ENCODE measurements around the gene USP2. TPM values are rescaled to one million over a fixed set of nuclear protein-coding genes. Genes with fewer than 3 reads are reported as not detected.

USP2 gene
- total RNA-seq, 2 experiments from 2014 or later = 0.58 to 0.71 TPM

DNA sequence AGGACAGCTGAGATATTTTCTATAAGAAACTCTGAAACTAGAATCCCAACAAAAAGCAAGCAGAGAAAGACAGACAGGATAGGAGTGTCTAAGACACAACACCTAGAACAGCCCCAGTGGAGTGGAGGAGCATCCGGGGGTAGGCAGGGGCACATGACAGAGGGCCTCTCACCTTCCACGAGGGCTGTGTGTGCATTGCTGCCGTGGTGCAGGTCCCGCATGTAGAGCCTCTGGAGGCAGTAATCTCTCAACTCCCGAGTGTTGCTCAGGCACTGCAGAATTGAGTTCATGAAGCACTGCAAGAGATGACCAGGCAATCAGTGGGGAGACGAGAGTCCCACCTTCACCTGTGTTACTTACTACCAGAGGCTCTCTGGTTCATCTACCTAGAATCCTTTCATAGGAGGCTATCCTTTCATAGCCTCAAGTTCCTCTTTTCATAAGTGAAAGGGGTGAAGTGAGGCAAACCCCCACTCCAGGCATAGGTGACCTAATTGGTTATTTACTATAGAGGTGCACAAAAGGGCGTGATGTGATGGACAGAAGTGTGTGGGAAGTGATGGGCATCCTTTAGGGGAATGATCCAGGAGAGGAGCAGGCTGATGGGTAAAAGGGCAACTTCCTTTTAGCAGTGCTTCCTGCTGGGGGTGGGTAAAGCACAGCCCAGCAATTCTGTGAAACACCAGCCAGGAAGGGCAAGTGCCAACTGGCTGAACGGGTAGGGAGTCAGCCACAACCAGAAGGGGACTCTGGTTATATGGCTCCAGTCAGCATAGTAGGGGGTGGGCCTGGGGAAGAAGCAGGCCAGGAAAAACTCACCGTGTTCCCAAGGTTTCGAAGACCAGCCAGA, 21.9 kb downstream of the USP2 start:
- intact Hi-C loops (cut with DNase I, micrococcal nuclease) = no loop called here
- H3K36me3 Mint-ChIP-seq (ENCODE audit: low read depth) = no peaks in the 10 kb centered on the region
- peak overlapping the region; percentile 13 for H3K27ac Mint-ChIP-seq
- peaks cover 32% of the 10 kb centered on the region for H3K27me3 Mint-ChIP-seq
- DNase-seq (no peak), ATAC-seq (no peak)
- ChIA-PET CTCF (interaction anchor here (0.5 to 4.8 kb wide), 5 partner anchors 10 to 183 kb away, joined by 3 to 153 read pairs (median 13); partner anchors contain the start of gene USP2), POLR2A (no interaction called here)
- H3K4me1 Mint-ChIP-seq = peaks cover 32% of the 10 kb centered on the region
- H3K9me3 Mint-ChIP-seq (ENCODE audit: low read depth) = no peaks in the 10 kb centered on the region
- no peak overlapping the region for H3K4me3 Mint-ChIP-seq

DNA sequence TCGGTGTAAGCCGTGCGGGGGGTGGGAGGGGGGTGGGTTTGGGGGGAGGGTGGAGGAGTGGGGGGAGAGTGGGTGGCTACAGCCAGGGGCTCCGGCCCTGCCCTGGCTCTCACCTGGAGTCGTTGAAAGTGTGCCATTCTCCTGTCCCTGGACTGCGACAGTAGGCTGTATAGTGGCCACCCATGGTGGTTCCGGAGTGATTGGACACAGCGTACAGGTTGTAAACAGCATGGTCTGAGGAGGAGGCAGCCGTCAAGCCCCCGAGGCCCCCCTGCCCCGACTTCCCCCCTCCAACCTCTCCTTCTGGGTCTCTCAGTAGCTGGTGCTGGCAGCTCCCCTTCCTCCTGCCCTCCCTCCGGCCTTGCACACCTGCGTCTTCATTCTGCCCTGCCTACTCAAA, 24.4 kb downstream of the USP2 start:
- CTCF ChIA-PET = interaction anchor here (0.7 to 4.8 kb wide), 26 partner anchors 8 to 291 kb away, joined by 3 to 153 read pairs (median 6); partner anchors contain the start of gene USP2
- POLR2A ChIA-PET = interaction anchor here (1.4 to 1.5 kb wide), 2 partner anchors 19 to 118 kb away, joined by 5 read pairs; no protein-coding TSS in a partner anchor
- no peaks in the 10 kb centered on the region for H3K36me3 Mint-ChIP-seq (ENCODE audit: low read depth)
- H3K27me3 Mint-ChIP-seq = peaks cover 25% of the 10 kb centered on the region
- intact Hi-C loops (cut with DNase I, micrococcal nuclease) = no loop called here
- ATAC-seq (no peak), DNase-seq (no peak)
- H3K4me1 Mint-ChIP-seq = peaks cover 22% of the 10 kb centered on the region
- H3K27ac Mint-ChIP-seq = no peak overlapping the region
- H3K4me3 Mint-ChIP-seq = peak overlapping the region; percentile 34
- H3K9me3 Mint-ChIP-seq (ENCODE audit: low read depth) = no peaks in the 10 kb centered on the region

DNA sequence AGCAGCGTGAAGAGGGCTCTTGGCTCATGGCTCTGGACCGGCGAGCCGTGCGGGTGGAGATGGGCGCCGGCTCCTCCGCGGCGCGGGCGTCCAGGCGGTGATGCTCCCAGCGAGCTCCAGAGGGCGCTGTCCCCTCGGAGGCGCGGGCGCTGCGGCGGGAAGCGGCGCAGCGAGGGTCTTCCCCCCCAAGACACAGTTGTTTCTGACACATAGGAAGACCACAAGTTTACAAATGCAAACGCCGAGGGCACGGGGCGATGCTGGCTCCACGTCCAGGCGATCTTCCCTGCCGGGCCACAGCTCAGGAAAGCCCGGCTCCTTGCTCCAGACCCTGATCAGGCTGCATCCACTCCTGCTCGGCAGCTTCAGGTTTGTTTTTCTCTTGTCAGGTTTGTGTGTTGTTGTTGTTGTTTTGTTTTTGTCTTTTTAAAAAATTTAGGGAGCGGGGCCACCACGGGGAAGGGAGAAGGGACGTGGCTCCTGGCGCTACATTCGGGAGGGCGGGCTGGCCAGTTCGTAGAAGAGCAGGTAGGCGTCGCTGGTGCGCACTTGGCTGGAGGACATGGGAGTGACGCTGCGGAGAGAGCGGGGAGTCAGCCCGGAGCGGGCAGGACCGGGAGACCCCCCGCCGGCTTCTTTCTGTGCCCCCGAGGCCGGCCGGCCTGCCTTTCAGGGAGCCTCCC, 25.0 kb downstream of the USP2 start:
- Mint-ChIP-seq H3K4me1 (peaks cover 17% of the 10 kb centered on the region), H3K27me3 (peaks cover 29% of the 10 kb centered on the region), H3K36me3 (ENCODE audit: low read depth) (no peaks in the 10 kb centered on the region), H3K4me3 (peak overlapping the region; percentile 70), H3K9me3 (ENCODE audit: low read depth) (no peaks in the 10 kb centered on the region), H3K27ac (peak overlapping the region; percentile 70)
- CTCF ChIA-PET = interaction anchor here (0.6 to 4.8 kb wide), 40 partner anchors 9 to 291 kb away, joined by 3 to 153 read pairs (median 4); partner anchors contain the start of genes C1QTNF5, HMBS and USP2
- ATAC-seq (peak; percentile 80), DNase-seq (peak; percentile 89)
- intact Hi-C loops (cut with DNase I, micrococcal nuclease) = loop anchor here (1.0 kb wide), 4 partner anchors 18 to 118 kb away; partner anchors contain the start of genes RNF26 (in 1 of the 2) and USP2 (in 1 of the 2)
- POLR2A ChIA-PET = interaction anchor here (1.4 to 1.5 kb wide), 2 partner anchors 18 to 118 kb away, joined by 5 read pairs; no protein-coding TSS in a partner anchor

- CTCF ChIA-PET = interaction anchor here (0.6 to 4.8 kb wide), 20 partner anchors 11 to 253 kb away, joined by 3 to 153 read pairs (median 6); partner anchors contain the start of genes C1QTNF5 and USP2
- Mint-ChIP-seq H3K36me3 (ENCODE audit: low read depth) (no peaks in the 10 kb centered on the region), H3K4me1 (peaks cover 11% of the 10 kb centered on the region), H3K9me3 (ENCODE audit: low read depth) (no peaks in the 10 kb centered on the region), H3K27ac (no peak overlapping the region), H3K4me3 (no peak overlapping the region), H3K27me3 (peaks cover 33% of the 10 kb centered on the region)
- POLR2A ChIA-PET = interaction anchor here (0.6 to 1.5 kb wide), 2 partner anchors 20 to 119 kb away, joined by 3 to 5 read pairs; no protein-coding TSS in a partner anchor
- intact Hi-C loops (cut with DNase I, micrococcal nuclease) = no loop called here
- DNase-seq (no peak), ATAC-seq (no peak)
Measured at GRCh38 chr11:119355091-119355843, 26.2 kb downstream of the USP2 start.

DNA sequence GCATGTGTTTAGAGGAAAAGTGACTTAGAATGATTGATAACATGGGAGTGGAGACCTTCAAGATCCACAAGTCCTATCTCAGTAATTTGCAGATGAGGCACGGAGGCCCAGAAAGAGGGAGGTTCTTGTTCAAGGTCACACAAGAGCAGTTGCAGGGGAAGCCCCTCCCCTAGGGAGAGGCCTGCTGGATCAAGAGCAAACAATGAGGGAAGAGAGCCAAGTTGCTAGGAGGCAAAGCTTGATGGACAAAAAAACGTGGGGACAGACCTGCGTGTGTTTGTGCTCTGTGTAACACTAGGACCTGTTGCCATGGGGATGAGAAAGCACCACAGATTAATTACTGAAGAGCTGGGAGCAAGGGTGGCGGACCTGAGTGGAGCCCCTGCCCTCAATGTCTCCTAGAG, 28.6 kb downstream of the USP2 start:
- no peak for DNase-seq
- no peaks in the 10 kb centered on the region for H3K9me3 Mint-ChIP-seq (ENCODE audit: low read depth)
- POLR2A ChIA-PET = no interaction called here
- no peak overlapping the region for H3K27ac Mint-ChIP-seq
- no peak for ATAC-seq
- peaks cover 10% of the 10 kb centered on the region for H3K4me1 Mint-ChIP-seq
- H3K4me3 Mint-ChIP-seq = no peak overlapping the region
- CTCF ChIA-PET = interaction anchor here (0.8 to 1.6 kb wide), 3 partner anchors 15 to 121 kb away, joined by 3 to 7 read pairs (median 6); no protein-coding TSS in a partner anchor
- no peaks in the 10 kb centered on the region for H3K36me3 Mint-ChIP-seq (ENCODE audit: low read depth)
- intact Hi-C loops (cut with DNase I, micrococcal nuclease) = no loop called here
- peaks cover 32% of the 10 kb centered on the region for H3K27me3 Mint-ChIP-seq

- intact Hi-C loops (cut with DNase I, micrococcal nuclease) = no loop called here
- POLR2A ChIA-PET = no interaction called here
- Mint-ChIP-seq H3K9me3 (ENCODE audit: low read depth) (no peaks in the 10 kb centered on the region), H3K36me3 (ENCODE audit: low read depth) (no peaks in the 10 kb centered on the region), H3K27me3 (peaks cover 34% of the 10 kb centered on the region), H3K4me1 (peaks cover 7% of the 10 kb centered on the region), H3K4me3 (no peak overlapping the region), H3K27ac (no peak overlapping the region)
- DNase-seq (no peak), ATAC-seq (no peak)
- CTCF ChIA-PET = interaction anchor here (1.5 to 3.9 kb wide), 2 partner anchors 12 to 30 kb away, joined by 4 to 23 read pairs; partner anchors contain the start of gene USP2
Measured at GRCh38 chr11:119351232-119351631, 30.3 kb downstream of the USP2 start.

DNA sequence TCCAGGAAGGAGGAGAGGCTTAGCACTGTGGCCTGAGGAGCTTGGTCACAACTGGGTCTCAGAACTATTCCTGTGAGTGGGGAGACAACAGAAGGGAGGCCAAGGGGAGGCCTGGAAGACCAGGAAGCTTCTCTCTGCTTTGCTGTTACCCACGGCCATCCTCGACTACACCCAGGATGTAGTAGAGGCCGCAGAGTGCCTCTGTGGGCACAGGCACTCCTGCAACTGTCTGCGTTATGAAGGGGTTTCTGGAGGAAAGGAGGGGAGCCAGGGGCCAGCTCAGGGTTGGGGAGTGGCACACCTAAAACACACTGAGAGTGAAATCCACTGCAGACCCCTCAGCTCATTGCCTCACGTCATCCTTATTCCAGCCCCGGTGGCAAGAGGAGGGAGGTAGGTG, 31.2 kb downstream of the USP2 start:
- peaks cover 4% of the 10 kb centered on the region for H3K4me1 Mint-ChIP-seq
- no peaks in the 10 kb centered on the region for H3K36me3 Mint-ChIP-seq (ENCODE audit: low read depth)
- ATAC-seq = no peak
- H3K27ac Mint-ChIP-seq = no peak overlapping the region
- no peak for DNase-seq
- ChIA-PET POLR2A (no interaction called here), CTCF (interaction anchor here (0.6 to 3.9 kb wide), 4 partner anchors 11 to 82 kb away, joined by 3 to 23 read pairs (median 4); partner anchors contain the start of gene USP2)
- no peaks in the 10 kb centered on the region for H3K9me3 Mint-ChIP-seq (ENCODE audit: low read depth)
- no peak overlapping the region for H3K4me3 Mint-ChIP-seq
- H3K27me3 Mint-ChIP-seq = peaks cover 29% of the 10 kb centered on the region
- intact Hi-C loops (cut with DNase I, micrococcal nuclease) = no loop called here

GRCh38 chr11:119347940-119348605, 33.4 kb downstream of the USP2 start:
- no peak for DNase-seq
- intact Hi-C loops (cut with DNase I, micrococcal nuclease) = no loop called here
- ChIA-PET CTCF (interaction anchor here (0.6 to 3.9 kb wide), 10 partner anchors 8 to 128 kb away, joined by 3 to 23 read pairs (median 3); no protein-coding TSS in a partner anchor), POLR2A (interaction anchor here (0.6 kb wide), 1 partner anchor 138 kb away, joined by 6 read pairs; no protein-coding TSS in a partner anchor)
- Mint-ChIP-seq H3K36me3 (ENCODE audit: low read depth) (no peaks in the 10 kb centered on the region), H3K4me1 (peaks cover 4% of the 10 kb centered on the region), H3K4me3 (no peak overlapping the region), H3K27me3 (peaks cover 26% of the 10 kb centered on the region), H3K9me3 (ENCODE audit: low read depth) (no peaks in the 10 kb centered on the region), H3K27ac (no peak overlapping the region)
- ATAC-seq = no peak

GRCh38 chr11:119347242-119347641, 34.2 kb downstream of the USP2 start:
- peaks cover 4% of the 10 kb centered on the region for H3K4me1 Mint-ChIP-seq
- ChIA-PET CTCF (interaction anchor here (0.6 to 3.9 kb wide), 8 partner anchors 8 to 128 kb away, joined by 3 to 23 read pairs (median 3); no protein-coding TSS in a partner anchor), POLR2A (no interaction called here)
- H3K27ac Mint-ChIP-seq = no peak overlapping the region
- no peaks in the 10 kb centered on the region for H3K9me3 Mint-ChIP-seq (ENCODE audit: low read depth)
- H3K36me3 Mint-ChIP-seq (ENCODE audit: low read depth) = no peaks in the 10 kb centered on the region
- no peak overlapping the region for H3K4me3 Mint-ChIP-seq
- peaks cover 26% of the 10 kb centered on the region for H3K27me3 Mint-ChIP-seq
- no peak for ATAC-seq
- intact Hi-C loops (cut with DNase I, micrococcal nuclease) = no loop called here
- no peak for DNase-seq

DNA sequence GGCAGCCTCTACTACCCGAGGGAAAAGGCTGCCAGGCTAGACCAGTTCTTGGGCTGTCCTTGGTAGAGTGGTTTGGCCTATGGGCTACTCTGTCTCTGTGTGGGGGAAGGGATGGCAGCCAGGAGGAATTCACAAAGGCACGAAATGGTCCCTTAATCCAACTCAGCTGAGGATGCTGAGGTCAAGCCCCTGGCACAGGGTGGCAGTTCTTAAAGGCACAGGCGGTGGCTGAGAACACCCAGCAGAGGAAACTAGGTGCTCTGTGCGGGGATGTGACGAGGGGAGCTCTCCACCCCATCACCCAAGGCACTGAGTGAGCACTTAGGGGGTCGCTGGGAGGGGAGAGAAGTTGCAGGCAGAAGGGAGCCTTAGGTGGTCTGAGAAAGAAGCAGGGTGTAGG, 34.9 kb downstream of the USP2 start, which contains the start of gene MFRP:
Gene MFRP (minus strand): TSS at position 101 of the 400 bp plus-strand sequence. CDS start 192 bp downstream, outside the sequence.
- ChIA-PET POLR2A (no interaction called here), CTCF (no interaction called here)
- Mint-ChIP-seq H3K9me3 (ENCODE audit: low read depth) (no peaks in the 10 kb centered on the region), H3K36me3 (ENCODE audit: low read depth) (no peaks in the 10 kb centered on the region), H3K4me3 (no peak within 1 kb of the TSS), H3K27ac (no peak within 1 kb of the TSS), H3K27me3 (peaks cover 26% of the 10 kb centered on the region), H3K4me1 (peaks cover 4% of the 10 kb centered on the region)
- no peak for ATAC-seq
- no peak for DNase-seq
- intact Hi-C loops (cut with DNase I, micrococcal nuclease) = no loop called here
